ENCODE measurements around the gene IRGC. TPM values are rescaled to one million over a fixed set of nuclear protein-coding genes. Genes with fewer than 3 reads are reported as not detected.

The IRGC gene
- total and polyA plus RNA-seq, 2 of the 4 experiments (the other 2 are of a cell fraction), result not detected

GRCh38 chr19:43720936-43721335 is 5.1 kb downstream of the IRGC start:
- H3K27ac ChIP-seq (ENCODE audit: insufficient read depth, low read length), result no peak overlapping the region
- no peaks in the 10 kb centered on the region for H4K20me1 ChIP-seq (ENCODE audit: insufficient read depth, low read length)
- no peak overlapping the region for H2AK9ac ChIP-seq (replicated peaks; ENCODE audit: low read depth, low read length, poor library complexity)
- H3K23ac ChIP-seq (ENCODE audit: low read depth, low read length), result no peak overlapping the region
- CTCF ChIA-PET, result interaction anchor here (1.0 kb wide), 1 partner anchor 15 kb away, joined by 3 read pairs; no protein-coding TSS in a partner anchor
- no peak overlapping the region for H3K4me3 ChIP-seq (ENCODE audit: insufficient read depth, low read depth, low read length)
- H3K4ac ChIP-seq (ENCODE audit: low read depth, low read length), result no peak overlapping the region
- no peaks in the 10 kb centered on the region for H3K36me3 ChIP-seq (ENCODE audit: control insufficient read depth, insufficient read depth, low read length)
- no peak overlapping the region for H2BK20ac ChIP-seq (ENCODE audit: low read depth, low read length)
- DNase-seq (no peak), ATAC-seq (ENCODE audit: low read depth) (no peak)
- WGBS, 2 experiments (ENCODE audit: extremely low coverage in 2 of 2, insufficient read length in 1 of 2), result 69% methylated on average over 8 of the region's 10 CpGs; no CpG with 5 or more reads in 1 of the 2 experiments
- no peaks in the 10 kb centered on the region for H3K9me3 ChIP-seq (ENCODE audit: control insufficient read depth, insufficient read depth, low read length)
- BruUV-seq (replicated peaks), result no TSS peak
- TF ChIP-seq RAD21 (IDR thresholded peaks at IDR 0.05; ENCODE audit: low read length), result no peak
- TF ChIP-seq RFX5 (IDR thresholded peaks at IDR 0.05; ENCODE audit: low read depth, low read length), result no peak
- TF ChIP-seq SMC3 (IDR thresholded peaks at IDR 0.05; ENCODE audit: low read depth, low read length), result no peak
- TF ChIP-seq NFE2L2 (IDR thresholded peaks at IDR 0.05; ENCODE audit: low read depth, low read length), result no peak
- TF ChIP-seq MAFK (IDR thresholded peaks at IDR 0.05; ENCODE audit: low read depth, low read length), result no peak
- no peak for TF ChIP-seq BHLHE40 (IDR thresholded peaks at IDR 0.05; ENCODE audit: low read depth, low read length)
- TF ChIP-seq MXI1 (IDR thresholded peaks at IDR 0.05; ENCODE audit: borderline replicate concordance, low read depth, low read length), result no peak
- TF ChIP-seq POLR2A (IDR thresholded peaks at IDR 0.05; ENCODE audit: low read depth, low read length), result no peak
- TF ChIP-seq MAZ (IDR thresholded peaks at IDR 0.05; ENCODE audit: borderline replicate concordance, low read depth, low read length), result no peak
- TF ChIP-seq FOS (IDR thresholded peaks at IDR 0.05; ENCODE audit: low read depth, low read length), result no peak
- TF ChIP-seq CHD1 (IDR thresholded peaks at IDR 0.05; ENCODE audit: low read depth, low read length), result no peak
- TF ChIP-seq CEBPB (IDR thresholded peaks at IDR 0.05; ENCODE audit: low read depth, low read length), result no peak
- TF ChIP-seq USF2 (IDR thresholded peaks at IDR 0.05; ENCODE audit: low read depth, low read length), result no peak
- no peak for TF ChIP-seq RCOR1 (IDR thresholded peaks at IDR 0.05; ENCODE audit: insufficient replicate concordance, low read length)
- no peak for TF ChIP-seq ELK1 (IDR thresholded peaks at IDR 0.05; ENCODE audit: borderline replicate concordance, low read depth, low read length)
- no peak for TF ChIP-seq CTCF (conservative IDR thresholded peaks at IDR 0.05; ENCODE audit: low read depth, low read length)
- H3K4me1 ChIP-seq (ENCODE audit: control insufficient read depth, insufficient read depth, low read length), result no peaks in the 10 kb centered on the region
- H4K8ac ChIP-seq (ENCODE audit: low read depth in 2 of 2, low read length in 2 of 2), result no peak overlapping the region
- H2AK5ac ChIP-seq (ENCODE audit: low read depth, low read length), result no peak overlapping the region
- H3K14ac ChIP-seq (replicated peaks; ENCODE audit: low read depth, low read length), result no peak overlapping the region
- no peak overlapping the region for H3K18ac ChIP-seq (ENCODE audit: low read depth, low read length)
- no peak overlapping the region for H3K9ac ChIP-seq (ENCODE audit: low read depth, low read length)
- H2AFZ ChIP-seq (replicated peaks; ENCODE audit: low read length, poor library complexity), result no peak overlapping the region
- H3K56ac ChIP-seq (ENCODE audit: extremely low read depth, insufficient read depth, low read length), result no peak overlapping the region
- no peak overlapping the region for H2BK120ac ChIP-seq (ENCODE audit: low read depth, low read length)
- in situ Hi-C loops (cut with MboI; ENCODE audit: low sequenced_read_pairs), result no loop called here
- H4K5ac ChIP-seq (ENCODE audit: low read depth, low read length), result no peak overlapping the region
- H3K9me1 ChIP-seq (ENCODE audit: insufficient read depth, low read length), result no peaks in the 10 kb centered on the region
- POLR2A ChIA-PET (ENCODE audit: unreplicated experiment), result no interaction called here
- H3K79me1 ChIP-seq (ENCODE audit: low read depth in 1 of 2, low read length in 2 of 2), result no peaks in the 10 kb centered on the region
- dilution Hi-C loops (cut with HindIII; ENCODE audit: low sequenced_read_pairs, unreplicated experiment), result no loop called here
- intact Hi-C loops (cut with micrococcal nuclease), result no loop called here
- no peak overlapping the region for H4K91ac ChIP-seq (ENCODE audit: insufficient read depth, low read depth, low read length)
- H2BK15ac ChIP-seq (ENCODE audit: low read depth, low read length), result no peak overlapping the region
- no peak overlapping the region for H3K4me2 ChIP-seq (ENCODE audit: low read depth, low read length)
- H3K27me3 ChIP-seq (ENCODE audit: control insufficient read depth, insufficient read depth, low read length), result no peaks in the 10 kb centered on the region
- no peak overlapping the region for H2BK5ac ChIP-seq (ENCODE audit: low read depth, low read length, poor library complexity, severe bottlenecking)

Data from IMR-90 (cell line).